Adrenal gland (tissue), 5 donors: ENCODE measurements around the gene LAMA1.

Experiments used
- POLR2A ChIP-seq, 2 donors: fragments of 450-650 bp; IDR thresholded peaks; one replicate each; pipeline ENCODE4 v1.6.1; 2017; ENCODE audit warnings: antibody characterized with exemption in 2 of 2, mild to moderate bottlenecking in 2 of 2, moderate library complexity in 1 of 2
- TF ChIP-seq, protein P1 (sequence below), 6 experiments: fragments of 450-650 bp in 4 of 6; fragments of 200-600 bp in 2 of 6; sonication (generic) in 1 of 6; IDR thresholded peaks; 1 replicate in 5 of 6; 2 replicates in 1 of 6; pipeline versions ENCODE4 v1.5.1 to v1.8.0; 2016 to 2021; ENCODE audit warnings: antibody characterized with exemption in 6 of 6, mild to moderate bottlenecking in 2 of 6, moderate library complexity in 1 of 6
- donor health status: DM: no; HTN: no; CAD: no.

DNA sequence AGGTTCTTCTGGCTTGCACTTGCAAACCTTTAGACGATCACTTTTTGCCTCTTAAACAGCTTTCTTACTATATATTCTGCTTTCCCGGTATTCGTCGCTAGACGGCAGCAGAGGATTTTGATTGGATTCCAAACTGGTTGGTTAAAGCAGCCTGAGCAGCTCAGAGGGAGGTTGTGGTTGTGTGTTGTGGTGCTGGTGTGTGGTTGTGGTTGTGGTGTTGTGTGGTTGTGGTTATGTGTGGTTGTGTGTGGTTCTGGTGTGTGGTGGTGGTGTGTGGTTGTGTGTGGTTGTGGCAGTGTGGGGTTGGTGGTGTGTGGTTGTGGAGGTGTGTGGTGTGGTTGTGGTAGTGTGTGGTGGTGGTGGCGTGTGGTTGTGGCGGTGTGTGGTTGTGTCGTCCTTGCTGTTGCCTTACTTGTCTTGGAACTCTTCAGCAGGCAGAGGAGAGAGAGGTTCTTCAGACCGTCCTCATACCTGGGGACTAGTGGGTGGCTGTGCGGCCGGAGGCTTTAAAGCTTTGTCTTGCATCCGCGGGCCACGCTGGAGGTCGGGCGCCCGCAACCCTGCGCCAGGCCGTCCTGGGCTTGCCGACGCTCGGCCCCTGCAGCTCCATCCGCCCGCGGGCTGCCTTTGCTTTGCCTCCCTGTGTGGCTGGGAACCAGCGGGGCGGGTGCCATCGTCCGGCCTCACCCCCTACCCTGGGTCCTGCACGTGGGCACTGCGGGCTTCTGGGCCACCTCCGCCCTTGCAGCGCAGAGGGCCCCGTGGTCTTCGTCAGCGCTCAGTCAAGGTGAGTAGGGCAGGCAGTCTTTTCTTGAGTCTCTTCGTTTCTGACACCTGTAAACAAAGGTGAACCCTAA lies 197.3 kb downstream of the LAMA1 start:
- TF ChIP-seq, protein P1, sequence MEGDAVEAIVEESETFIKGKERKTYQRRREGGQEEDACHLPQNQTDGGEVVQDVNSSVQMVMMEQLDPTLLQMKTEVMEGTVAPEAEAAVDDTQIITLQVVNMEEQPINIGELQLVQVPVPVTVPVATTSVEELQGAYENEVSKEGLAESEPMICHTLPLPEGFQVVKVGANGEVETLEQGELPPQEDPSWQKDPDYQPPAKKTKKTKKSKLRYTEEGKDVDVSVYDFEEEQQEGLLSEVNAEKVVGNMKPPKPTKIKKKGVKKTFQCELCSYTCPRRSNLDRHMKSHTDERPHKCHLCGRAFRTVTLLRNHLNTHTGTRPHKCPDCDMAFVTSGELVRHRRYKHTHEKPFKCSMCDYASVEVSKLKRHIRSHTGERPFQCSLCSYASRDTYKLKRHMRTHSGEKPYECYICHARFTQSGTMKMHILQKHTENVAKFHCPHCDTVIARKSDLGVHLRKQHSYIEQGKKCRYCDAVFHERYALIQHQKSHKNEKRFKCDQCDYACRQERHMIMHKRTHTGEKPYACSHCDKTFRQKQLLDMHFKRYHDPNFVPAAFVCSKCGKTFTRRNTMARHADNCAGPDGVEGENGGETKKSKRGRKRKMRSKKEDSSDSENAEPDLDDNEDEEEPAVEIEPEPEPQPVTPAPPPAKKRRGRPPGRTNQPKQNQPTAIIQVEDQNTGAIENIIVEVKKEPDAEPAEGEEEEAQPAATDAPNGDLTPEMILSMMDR (IDR thresholded peaks at IDR 0.05), result peak; percentile 31 to 84 (median 64)
- no peak for TF ChIP-seq POLR2A (IDR thresholded peaks at IDR 0.05)
